Head of caudate nucleus (tissue), 42 donors: ENCODE results near the gene OR10A6.

Experiments
- DNase-seq, 42 donors: peaks; one replicate each; pipeline versions ENCODE4 v3.0.0 to v3.0.0-alpha.2; 2020 to 2021; ENCODE audit warnings: mixed read lengths in 7 of 42
- intact Hi-C: fragments of 100-400 bp; cut with DNase I; formaldehyde crosslinking; loops from one replicate; pipeline ENCODE4 v1.15.0; 2022

OR10A6 gene

GRCh38 chr11:7918141-7918540 lies 12.9 kb downstream of the OR10A6 start:
- intact Hi-C loops = no loop called here
- DNase-seq = no peak

- DNase-seq = no peak
- intact Hi-C loops = no loop called here
Measured at GRCh38 chr11:7911011-7911410, 20.1 kb downstream of the OR10A6 start.

- intact Hi-C loops = no loop called here
- DNase-seq = no peak
Measured at GRCh38 chr11:7910286-7910788, 20.7 kb downstream of the OR10A6 start.

- DNase-seq = no peak
- intact Hi-C loops = no loop called here
Measured at GRCh38 chr11:7909585-7910285, 21.3 kb downstream of the OR10A6 start.

- no peak for DNase-seq
- intact Hi-C loops = no loop called here
Measured at GRCh38 chr11:7907121-7907520, 23.9 kb downstream of the OR10A6 start.

- intact Hi-C loops = no loop called here
- no peak for DNase-seq
Measured at GRCh38 chr11:7906481-7906880, 24.6 kb downstream of the OR10A6 start.

- intact Hi-C loops = no loop called here
- no peak for DNase-seq
Measured at GRCh38 chr11:7905961-7906429, 25.1 kb downstream of the OR10A6 start.

- intact Hi-C loops = no loop called here
- no peak for DNase-seq
Measured at GRCh38 chr11:7905549-7905948, 25.5 kb downstream of the OR10A6 start.

- no peak for DNase-seq
- intact Hi-C loops = no loop called here
Measured at GRCh38 chr11:7904917-7905316, 26.2 kb downstream of the OR10A6 start.

- intact Hi-C loops = no loop called here
- no peak for DNase-seq
Measured at GRCh38 chr11:7903940-7904339, 27.1 kb downstream of the OR10A6 start.

GRCh38 chr11:7901319-7901854 lies 29.7 kb downstream of the OR10A6 start:
- no peak for DNase-seq
- intact Hi-C loops = no loop called here

- no peak for DNase-seq
- intact Hi-C loops = no loop called here
Measured at GRCh38 chr11:7900686-7901085, 30.4 kb downstream of the OR10A6 start.

- intact Hi-C loops = no loop called here
- no peak for DNase-seq
Measured at GRCh38 chr11:7899418-7899817, 31.6 kb downstream of the OR10A6 start.

- no peak for DNase-seq
- intact Hi-C loops = no loop called here
Measured at GRCh38 chr11:7898666-7899283, 32.3 kb downstream of the OR10A6 start.

GRCh38 chr11:7896009-7896785 lies 34.9 kb downstream of the OR10A6 start:
- intact Hi-C loops = no loop called here
- no peak for DNase-seq

- intact Hi-C loops = loop anchor here (5.0 kb wide), 1 partner anchor 93 kb away; the partner anchor contains the start of gene EIF3F
- no peak for DNase-seq
Measured at GRCh38 chr11:7894251-7894650, 36.8 kb downstream of the OR10A6 start.

- no peak for DNase-seq
- intact Hi-C loops = loop anchor here (5.0 kb wide), 1 partner anchor 94 kb away; the partner anchor contains the start of gene EIF3F
Measured at GRCh38 chr11:7893796-7894195, 37.3 kb downstream of the OR10A6 start.

GRCh38 chr11:7892840-7893254 lies 38.2 kb downstream of the OR10A6 start:
- peak in 3 of 42 donors; percentile 3 to 38 (median 8) for DNase-seq
- intact Hi-C loops = loop anchor here (5.0 kb wide), 1 partner anchor 94 kb away; the partner anchor contains the start of gene EIF3F

GRCh38 chr11:7892059-7892699 lies 38.9 kb downstream of the OR10A6 start:
- DNase-seq = no peak
- intact Hi-C loops = loop anchor here (5.0 kb wide), 1 partner anchor 95 kb away; the partner anchor contains the start of gene EIF3F
